Psoas muscle (tissue), 8 donors: ENCODE results near the gene TANC1. TPM values are rescaled to one million over a fixed set of nuclear protein-coding genes. Genes with fewer than 3 reads are reported as not detected.

Experiments
- ATAC-seq, 4 donors: fragments of 200-7000 bp; cut with Tn5 transposase; one replicate each; pipeline ENCODE4 v1.9.1; 2020; ENCODE audit warnings: moderate library complexity in 3 of 4, mild to moderate bottlenecking in 2 of 4
- DNase-seq, 2 donors: peaks; one replicate each; pipeline ENCODE4 v3.0.0-alpha.2; 2020
- H3K27ac ChIP-seq: fragments of 200-600 bp; one replicate; pipeline ENCODE4 v1.8.0; 2022
- H3K27me3 ChIP-seq, 3 donors: fragments of 200-600 bp in 1 of 3; one replicate each; pipeline versions ENCODE4 v1.6.1 to v1.8.0; 2013 to 2022; ENCODE audit warnings: low read length in 2 of 3, mild to moderate bottlenecking in 2 of 3, moderate library complexity in 1 of 3; ENCODE audit not compliant: insufficient read depth in 3 of 3
- H3K36me3 ChIP-seq, 2 donors: fragments of 200-600 bp in 1 of 2; one replicate each; pipeline versions ENCODE4 v1.6.1 to v1.8.0; 2013 to 2022; ENCODE audit warnings: low read depth in 1 of 2, mild to moderate bottlenecking in 1 of 2, moderate library complexity in 1 of 2; ENCODE audit not compliant: insufficient read depth in 1 of 2
- H3K4me1 ChIP-seq: fragments of 200-600 bp; one replicate; pipeline ENCODE4 v1.8.0; 2022
- H3K4me3 ChIP-seq: fragments of 200-600 bp; one replicate; pipeline ENCODE4 v1.8.0; 2022; ENCODE audit warnings: mild to moderate bottlenecking
- H3K9me3 ChIP-seq: fragments of 200-600 bp; one replicate; pipeline ENCODE4 v1.8.0; 2022
- CTCF ChIP-seq: fragments of 200-600 bp; IDR thresholded peaks from one replicate; pipeline ENCODE4 v1.8.0; 2022; ENCODE audit warnings: antibody characterized with exemption
- WGBS, 3 donors: extraction: QIAGEN DNeasy Blood & Tissue Kit; methylation state at CpG; one replicate each; pipeline versions ENCODE4 v1.1.6 to v1.1.7; 2013; 5-methylcytosine and 5-hydroxymethylcytosine counted together
- intact Hi-C, 2 donors: fragments of 100-400 bp; cut with DNase I; formaldehyde crosslinking; loops; one replicate each; pipeline versions ENCODE4 v1.11.0 to v1.14.2; 2022
- polyA plus RNA-seq, 3 donors: library from polyadenylated mRNA; stranded (reverse); fragments of 200-250 nt; gene quantifications; one replicate each; pipeline ENCODE4 v1.2.3, GENCODE V29; 2013
- total RNA-seq, 4 donors: library from RNA; stranded (reverse); fragmentation: NEBNext Ultra II Directional in 2 of 4; extraction: Animal tissue kit (Norgen Biotek cat#: 25700) in 2 of 4; gene quantifications; one replicate each; pipeline versions ENCODE4 v1.2.1 to v1.2.4, GENCODE V29; 2021 to 2023
- donor health status: healthy with polysubstance abuse.
- donor health status: DM: no; HTN: no; CAD: no; lungs with moderate emphysema.
- donor health status: Bipolar disorder and iron deficiency.
- donor health status: healthy.
- donor health status: DM: yes; HTN: yes; CAD: no.
- donor health status: DM: no; HTN: no; CAD: no.
- donor health status: DM: no; HTN: no; CAD: no.
- donor health status: DM: yes; HTN: yes; CAD: no.

TANC1 gene
- total and polyA plus RNA-seq, 7 donors, result 1.9 to 7.5 (median 3.2) TPM

GRCh38 chr2:159129824-159130223 lies 161.4 kb downstream of the TANC1 start:
- Histone ChIP-seq H3K9me3 (no peaks in the 10 kb centered on the region), H3K27ac (no peak overlapping the region), H3K4me3 (no peak overlapping the region), H3K36me3 (no peaks in the 10 kb centered on the region), H3K27me3 (no peaks in the 10 kb centered on the region), H3K4me1 (peaks cover 6% of the 10 kb centered on the region)
- ATAC-seq, result no peak
- 32 to 52% (median 44%) methylated on average over 13 of the region's 13 CpGs for WGBS, 3 donors
- intact Hi-C loops, result no loop called here
- DNase-seq, result no peak
- TF ChIP-seq CTCF, result no peak

DNA sequence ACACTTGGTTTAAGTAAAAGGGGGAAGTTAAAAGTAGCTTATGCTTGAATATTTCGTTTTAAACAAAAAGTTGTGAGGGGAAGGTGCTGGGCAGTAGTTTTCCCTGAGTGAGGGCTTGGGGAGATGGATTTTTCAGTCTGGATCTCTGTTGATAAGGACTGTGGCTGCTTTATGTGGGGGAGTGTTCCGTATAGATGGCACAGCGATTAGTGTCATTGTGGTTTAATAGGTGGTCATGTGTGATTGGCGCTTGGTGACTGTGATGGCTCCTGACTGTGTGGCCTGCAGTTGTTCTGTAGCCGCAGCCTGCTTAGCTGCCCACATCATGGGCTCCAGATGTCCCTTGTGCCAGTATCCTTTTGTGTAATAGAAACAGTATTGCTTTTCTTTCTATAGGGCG lies 161.9 kb downstream of the TANC1 start:
- no peak overlapping the region for H3K27ac ChIP-seq
- H3K9me3 ChIP-seq, result no peaks in the 10 kb centered on the region
- ATAC-seq (no peak), DNase-seq (no peak)
- no peak overlapping the region for H3K4me3 ChIP-seq
- no peak for TF ChIP-seq CTCF
- no peaks in the 10 kb centered on the region for H3K36me3 ChIP-seq
- intact Hi-C loops, result no loop called here
- 74 to 78% (median 78%) methylated on average over 6 of the region's 6 CpGs for WGBS, 3 donors
- peaks cover 11% of the 10 kb centered on the region for H3K4me1 ChIP-seq
- H3K27me3 ChIP-seq, result no peaks in the 10 kb centered on the region

DNA sequence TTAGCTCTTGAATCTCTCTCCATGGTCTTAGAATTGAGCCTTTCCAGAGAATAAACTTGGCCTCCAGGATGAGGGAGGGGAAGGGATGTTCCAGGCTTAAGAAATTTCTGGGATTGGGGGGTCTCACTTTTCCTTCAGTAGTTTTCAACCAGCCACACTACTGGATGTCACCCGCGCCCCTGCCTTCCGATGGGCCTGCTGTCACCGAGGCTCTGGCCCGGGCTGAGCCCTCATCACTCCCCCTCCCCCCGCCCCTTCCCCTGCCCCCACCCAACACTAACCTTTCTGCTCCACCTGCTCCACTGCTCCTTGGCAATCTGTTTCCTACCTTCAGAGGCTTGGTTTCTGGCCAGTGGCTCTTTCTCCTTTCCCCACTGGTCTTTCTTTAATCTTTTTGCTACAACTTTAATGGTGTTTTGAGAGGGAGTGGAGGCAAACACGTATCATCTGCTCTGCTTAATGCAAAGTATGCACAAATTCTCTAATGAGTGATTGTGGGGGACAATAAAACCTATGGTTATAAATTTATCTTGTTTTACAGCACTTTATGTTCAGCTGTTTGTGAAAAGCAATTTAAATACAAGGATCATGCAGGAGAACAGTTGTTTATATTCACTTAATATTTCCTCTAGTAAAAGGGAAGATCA lies 162.9 kb downstream of the TANC1 start:
- intact Hi-C loops, result no loop called here
- peaks cover 18% of the 10 kb centered on the region for H3K4me1 ChIP-seq

DNA sequence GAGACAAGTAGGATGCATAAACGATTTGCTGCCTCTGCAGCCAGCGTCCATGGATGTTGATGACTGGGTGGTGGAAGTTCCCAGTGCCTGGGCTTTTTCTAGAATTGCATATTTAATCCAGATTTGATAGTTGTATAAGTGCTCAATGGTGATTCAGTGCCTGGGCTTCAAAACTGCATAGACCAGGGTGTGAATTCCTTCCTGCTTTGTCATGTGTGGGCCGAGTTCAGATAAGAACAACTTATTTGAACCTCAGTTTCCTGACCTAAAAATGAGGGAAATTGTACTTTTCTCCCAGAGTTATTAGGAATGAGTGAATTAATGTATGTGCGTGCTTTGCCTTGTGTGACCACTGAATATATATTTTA lies 163.5 kb downstream of the TANC1 start:
- H3K4me1 ChIP-seq, result peaks cover 18% of the 10 kb centered on the region
- WGBS, 3 donors, result 60 to 67% (median 63%) methylated on average over 4 of the region's 4 CpGs
- ATAC-seq, result no peak
- no peaks in the 10 kb centered on the region for H3K27me3 ChIP-seq
- H3K36me3 ChIP-seq, result no peaks in the 10 kb centered on the region
- TF ChIP-seq CTCF, result no peak
- intact Hi-C loops, result no loop called here
- no peak overlapping the region for H3K27ac ChIP-seq
- no peak for DNase-seq
- no peak overlapping the region for H3K4me3 ChIP-seq
- H3K9me3 ChIP-seq, result no peaks in the 10 kb centered on the region

More for the DNA sequence above, 162.9 kb downstream of the TANC1 start:
- Histone ChIP-seq H3K36me3 (no peaks in the 10 kb centered on the region), H3K27me3 (no peaks in the 10 kb centered on the region), H3K4me3 (no peak overlapping the region), H3K9me3 (no peaks in the 10 kb centered on the region), H3K27ac (no peak overlapping the region)
- no peak for TF ChIP-seq CTCF
- DNase-seq (no peak), ATAC-seq (no peak)
- WGBS, 3 donors, result 94 to 97% (median 95%) methylated on average over 7 of the region's 7 CpGs

- no peak for DNase-seq
- Histone ChIP-seq H3K4me3 (no peak overlapping the region), H3K9me3 (no peaks in the 10 kb centered on the region), H3K4me1 (peaks cover 18% of the 10 kb centered on the region), H3K27me3 (no peaks in the 10 kb centered on the region), H3K27ac (no peak overlapping the region), H3K36me3 (no peaks in the 10 kb centered on the region)
- no peak for TF ChIP-seq CTCF
- intact Hi-C loops, result no loop called here
- 44 to 52% (median 46%) methylated on average over 4 of the region's 4 CpGs for WGBS, 3 donors
- ATAC-seq, result no peak
Observed at GRCh38 chr2:159133797-159134196, 165.4 kb downstream of the TANC1 start.
